ENCODE data around the gene NEDD4L.

The NEDD4L gene

GRCh38 chr18:58269931-58270330, 225.9 kb downstream of the NEDD4L start:
- no peak for DNase-seq (ENCODE audit: low spot score)
- in situ Hi-C loops (cut with MboI; ENCODE audit: low pct_unique_long_range_greater_than_20kb, low sequenced_read_pairs, unreplicated experiment) = no loop called here
- TF ChIP-seq, protein P1, sequence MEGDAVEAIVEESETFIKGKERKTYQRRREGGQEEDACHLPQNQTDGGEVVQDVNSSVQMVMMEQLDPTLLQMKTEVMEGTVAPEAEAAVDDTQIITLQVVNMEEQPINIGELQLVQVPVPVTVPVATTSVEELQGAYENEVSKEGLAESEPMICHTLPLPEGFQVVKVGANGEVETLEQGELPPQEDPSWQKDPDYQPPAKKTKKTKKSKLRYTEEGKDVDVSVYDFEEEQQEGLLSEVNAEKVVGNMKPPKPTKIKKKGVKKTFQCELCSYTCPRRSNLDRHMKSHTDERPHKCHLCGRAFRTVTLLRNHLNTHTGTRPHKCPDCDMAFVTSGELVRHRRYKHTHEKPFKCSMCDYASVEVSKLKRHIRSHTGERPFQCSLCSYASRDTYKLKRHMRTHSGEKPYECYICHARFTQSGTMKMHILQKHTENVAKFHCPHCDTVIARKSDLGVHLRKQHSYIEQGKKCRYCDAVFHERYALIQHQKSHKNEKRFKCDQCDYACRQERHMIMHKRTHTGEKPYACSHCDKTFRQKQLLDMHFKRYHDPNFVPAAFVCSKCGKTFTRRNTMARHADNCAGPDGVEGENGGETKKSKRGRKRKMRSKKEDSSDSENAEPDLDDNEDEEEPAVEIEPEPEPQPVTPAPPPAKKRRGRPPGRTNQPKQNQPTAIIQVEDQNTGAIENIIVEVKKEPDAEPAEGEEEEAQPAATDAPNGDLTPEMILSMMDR (IDR thresholded peaks at IDR 0.05; ENCODE audit: extremely low read depth, insufficient read depth, missing control alignments) = no peak

GRCh38 chr18:58270396-58270795, 226.4 kb downstream of the NEDD4L start:
- DNase-seq (ENCODE audit: low spot score) = no peak
- in situ Hi-C loops (cut with MboI; ENCODE audit: low pct_unique_long_range_greater_than_20kb, low sequenced_read_pairs, unreplicated experiment) = no loop called here
- TF ChIP-seq, protein P1 (IDR thresholded peaks at IDR 0.05; ENCODE audit: extremely low read depth, insufficient read depth, missing control alignments) = no peak

DNA sequence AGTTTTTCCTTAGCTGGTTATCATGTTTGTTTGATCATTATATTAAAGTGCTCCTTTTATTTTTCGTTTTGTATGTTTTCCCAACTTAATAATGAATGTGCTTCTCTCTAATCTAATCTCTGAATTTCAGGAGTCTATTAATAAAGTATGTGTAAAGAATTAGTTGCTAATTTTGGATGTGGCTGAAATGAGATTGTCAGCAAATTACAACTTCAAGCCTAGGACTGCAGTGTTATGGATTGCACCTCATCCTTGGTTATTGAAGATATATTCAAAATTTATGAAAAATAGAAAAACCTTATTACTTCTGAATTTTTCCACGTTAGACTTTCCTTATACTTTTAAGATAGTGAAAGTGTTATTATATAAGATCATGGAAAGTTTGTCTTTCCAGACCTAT, 227.7 kb downstream of the NEDD4L start:
- TF ChIP-seq, protein P1 (IDR thresholded peaks at IDR 0.05; ENCODE audit: extremely low read depth, insufficient read depth, missing control alignments) = no peak
- in situ Hi-C loops (cut with MboI; ENCODE audit: low pct_unique_long_range_greater_than_20kb, low sequenced_read_pairs, unreplicated experiment) = no loop called here
- no peak for DNase-seq (ENCODE audit: low spot score)

GRCh38 chr18:58272209-58272608, 228.2 kb downstream of the NEDD4L start:
- in situ Hi-C loops (cut with MboI; ENCODE audit: low pct_unique_long_range_greater_than_20kb, low sequenced_read_pairs, unreplicated experiment) = no loop called here
- DNase-seq (ENCODE audit: low spot score) = no peak
- TF ChIP-seq, protein P1 (IDR thresholded peaks at IDR 0.05; ENCODE audit: extremely low read depth, insufficient read depth, missing control alignments) = no peak

DNA sequence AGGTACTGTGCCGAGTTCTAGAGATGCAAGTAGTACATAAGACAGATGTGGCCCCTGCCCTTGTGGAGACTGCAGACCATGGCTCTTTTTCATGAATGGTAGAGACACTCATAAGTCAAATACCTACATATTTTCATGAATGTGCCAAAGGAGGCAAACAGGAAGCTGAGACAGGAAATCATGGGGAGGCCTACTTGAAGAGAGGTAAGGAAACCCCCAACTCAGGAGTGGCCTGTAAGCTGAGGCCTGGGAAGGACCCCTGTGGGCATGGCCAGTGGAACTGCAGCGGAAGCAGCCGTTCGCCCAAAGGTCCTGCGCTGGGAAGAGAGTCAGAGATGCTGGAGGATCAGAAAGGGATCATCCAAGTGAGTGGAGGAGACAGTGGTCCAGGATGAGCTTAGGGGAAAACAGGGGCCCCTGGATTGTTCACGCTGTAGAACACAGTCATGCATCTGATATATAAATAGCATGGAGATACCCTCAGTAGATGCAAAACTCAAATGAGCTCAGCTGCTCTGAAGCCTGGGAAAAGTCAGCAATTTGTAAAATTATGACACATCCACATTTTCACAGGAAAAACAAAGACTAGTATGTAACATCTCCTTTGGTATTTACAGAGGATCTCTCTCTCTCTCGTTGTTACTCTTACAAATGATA, 228.9 kb downstream of the NEDD4L start:
- TF ChIP-seq, protein P1 (IDR thresholded peaks at IDR 0.05; ENCODE audit: extremely low read depth, insufficient read depth, missing control alignments) = no peak
- no peak for DNase-seq (ENCODE audit: low spot score)
- in situ Hi-C loops (cut with MboI; ENCODE audit: low pct_unique_long_range_greater_than_20kb, low sequenced_read_pairs, unreplicated experiment) = no loop called here

DNA sequence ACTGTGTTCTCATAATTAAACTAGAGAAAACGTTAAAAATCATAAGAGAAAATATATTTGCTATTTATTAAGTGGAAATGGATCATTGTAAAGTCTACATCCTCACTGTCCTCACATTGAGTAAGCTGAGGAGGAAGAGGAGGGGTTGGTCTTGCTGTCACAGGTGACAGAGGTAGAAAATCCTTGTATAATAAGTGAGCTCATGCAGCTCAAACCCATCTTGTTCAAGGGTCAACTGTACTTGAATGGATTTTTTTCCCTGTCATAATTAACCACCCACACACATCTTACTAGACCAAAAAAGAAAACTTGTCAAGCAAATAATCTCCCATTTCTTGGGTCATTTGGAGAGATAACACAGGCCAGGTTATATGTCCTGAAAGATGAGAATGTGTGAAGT, 231.2 kb downstream of the NEDD4L start:
- DNase-seq (ENCODE audit: low spot score) = no peak
- in situ Hi-C loops (cut with MboI; ENCODE audit: low pct_unique_long_range_greater_than_20kb, low sequenced_read_pairs, unreplicated experiment) = no loop called here
- TF ChIP-seq, protein P1 (IDR thresholded peaks at IDR 0.05; ENCODE audit: extremely low read depth, insufficient read depth, missing control alignments) = no peak

Data from GM13977 (cell line).